Measurements from ENCODE around the gene WDR3. TPM values are rescaled to one million over a fixed set of nuclear protein-coding genes. Genes with fewer than 3 reads are reported as not detected.

Gene WDR3
- polyA plus RNA-seq, 1 experiment: 13.2 TPM

GRCh38 chr1:117981455-117982192 is 52.1 kb downstream of the WDR3 start:
- TF ChIP-seq CTCF (IDR thresholded peaks at IDR 0.05; ENCODE audit: insufficient read depth, low read depth, low read length): no peak
- DNase-seq (ENCODE audit: low read depth): no peak
- no peak overlapping the region for H3K4me3 ChIP-seq (ENCODE audit: low read depth, low read length)
- ChIA-PET POLR2A (no interaction called here), CTCF (no interaction called here)
- H3K27me3 ChIP-seq (ENCODE audit: control insufficient read depth, insufficient read depth, low read length): peaks cover 2% of the 10 kb centered on the region; the same call in 1 of the 2 replicates
- no peaks in the 10 kb centered on the region for H3K36me3 ChIP-seq (ENCODE audit: control insufficient read depth, insufficient read depth, low read length)

- Histone ChIP-seq H3K27me3 (ENCODE audit: control insufficient read depth, insufficient read depth, low read length) (peaks cover 1% of the 10 kb centered on the region; the same call in 1 of the 2 replicates), H3K4me3 (ENCODE audit: low read depth, low read length) (no peak overlapping the region), H3K36me3 (ENCODE audit: control insufficient read depth, insufficient read depth, low read length) (no peaks in the 10 kb centered on the region)
- no peak for TF ChIP-seq CTCF (IDR thresholded peaks at IDR 0.05; ENCODE audit: insufficient read depth, low read depth, low read length)
- ChIA-PET POLR2A (no interaction called here), CTCF (no interaction called here)
- no peak for DNase-seq (ENCODE audit: low read depth)
Observed at GRCh38 chr1:117985239-117985638, 55.7 kb downstream of the WDR3 start.

GRCh38 chr1:117985973-117986372 is 56.4 kb downstream of the WDR3 start:
- no peak for DNase-seq (ENCODE audit: low read depth)
- no peak for TF ChIP-seq CTCF (IDR thresholded peaks at IDR 0.05; ENCODE audit: insufficient read depth, low read depth, low read length)
- Histone ChIP-seq H3K4me3 (ENCODE audit: low read depth, low read length) (no peak overlapping the region), H3K36me3 (ENCODE audit: control insufficient read depth, insufficient read depth, low read length) (no peaks in the 10 kb centered on the region), H3K27me3 (ENCODE audit: control insufficient read depth, insufficient read depth, low read length) (peaks cover 1% of the 10 kb centered on the region; the same call in 1 of the 2 replicates)
- POLR2A ChIA-PET: no interaction called here
- CTCF ChIA-PET: no interaction called here

GRCh38 chr1:118004312-118004711 is 74.8 kb downstream of the WDR3 start:
- H3K36me3 ChIP-seq (ENCODE audit: control insufficient read depth, insufficient read depth, low read length): no peaks in the 10 kb centered on the region
- H3K27me3 ChIP-seq (ENCODE audit: control insufficient read depth, insufficient read depth, low read length): no peaks in the 10 kb centered on the region
- TF ChIP-seq CTCF (IDR thresholded peaks at IDR 0.05; ENCODE audit: insufficient read depth, low read depth, low read length): no peak
- POLR2A ChIA-PET: no interaction called here
- no peak overlapping the region for H3K4me3 ChIP-seq (ENCODE audit: low read depth, low read length)
- CTCF ChIA-PET: no interaction called here
- DNase-seq (ENCODE audit: low read depth): no peak

- no peak overlapping the region for H3K4me3 ChIP-seq (ENCODE audit: low read depth, low read length)
- CTCF ChIA-PET: no interaction called here
- no peaks in the 10 kb centered on the region for H3K27me3 ChIP-seq (ENCODE audit: control insufficient read depth, insufficient read depth, low read length)
- TF ChIP-seq CTCF (IDR thresholded peaks at IDR 0.05; ENCODE audit: insufficient read depth, low read depth, low read length): no peak
- POLR2A ChIA-PET: no interaction called here
- DNase-seq (ENCODE audit: low read depth): no peak
- H3K36me3 ChIP-seq (ENCODE audit: control insufficient read depth, insufficient read depth, low read length): no peaks in the 10 kb centered on the region
Observed at GRCh38 chr1:118007391-118007790, 77.9 kb downstream of the WDR3 start.
